HG03025 (cell line): Measurements from ENCODE around the gene SMIM41.
A peak's percentile ranks its signal among the peaks of the same experiment; 100 is the strongest.

Source experiments
- ATAC-seq: cut with Tn5 transposase; IDR thresholded peaks from one replicate; pipeline ENCODE4 v1.9.1; 2021; ENCODE audit warnings: mild to moderate bottlenecking, moderate library complexity; ENCODE audit not compliant: unreplicated experiment, low FRiP score

SMIM41 gene

GRCh38 chr12:52079576-52080402 is at the start of gene SMIM41:
Gene SMIM41, plus strand, starts transcription at chr12:52079704. Its CDS starts 76 bp downstream, at chr12:52079780.
- no peak for ATAC-seq

- ATAC-seq: no peak
These were observed 47.1 kb upstream of the SMIM41 start for GRCh38 chr12:52032446-52032803.

GRCh38 chr12:52032804-52033445 is 46.6 kb upstream of the SMIM41 start:
- ATAC-seq: peak; percentile 92

GRCh38 chr12:52033446-52034140 is 45.9 kb upstream of the SMIM41 start:
- ATAC-seq: no peak

GRCh38 chr12:52035190-52035589 is 44.3 kb upstream of the SMIM41 start:
- no peak for ATAC-seq

GRCh38 chr12:52035926-52036325 is 43.6 kb upstream of the SMIM41 start:
- ATAC-seq: no peak

GRCh38 chr12:52036587-52037171 is 42.8 kb upstream of the SMIM41 start:
- no peak for ATAC-seq

GRCh38 chr12:52037248-52037861 is 42.1 kb upstream of the SMIM41 start:
- ATAC-seq: no peak

GRCh38 chr12:52038447-52038846 is 41.1 kb upstream of the SMIM41 start:
- no peak for ATAC-seq

- no peak for ATAC-seq
These were observed 38.5 kb upstream of the SMIM41 start for GRCh38 chr12:52041035-52041434.

- no peak for ATAC-seq
These were observed 37.8 kb upstream of the SMIM41 start for GRCh38 chr12:52041695-52042123.

- no peak for ATAC-seq
These were observed 36.7 kb upstream of the SMIM41 start for GRCh38 chr12:52042706-52043385.

- no peak for ATAC-seq
These were observed 35.9 kb upstream of the SMIM41 start for GRCh38 chr12:52043386-52044212.

GRCh38 chr12:52044292-52044983 is 35.1 kb upstream of the SMIM41 start:
- ATAC-seq: no peak

GRCh38 chr12:52045794-52046199 is 33.7 kb upstream of the SMIM41 start:
- ATAC-seq: no peak

- no peak for ATAC-seq
These were observed 32.6 kb upstream of the SMIM41 start for GRCh38 chr12:52046859-52047258.

- ATAC-seq: no peak
These were observed 30.2 kb upstream of the SMIM41 start for GRCh38 chr12:52049286-52049685.

GRCh38 chr12:52049688-52050087 is 29.8 kb upstream of the SMIM41 start:
- no peak for ATAC-seq
